ENCODE results near the gene CALB2.

DNA sequence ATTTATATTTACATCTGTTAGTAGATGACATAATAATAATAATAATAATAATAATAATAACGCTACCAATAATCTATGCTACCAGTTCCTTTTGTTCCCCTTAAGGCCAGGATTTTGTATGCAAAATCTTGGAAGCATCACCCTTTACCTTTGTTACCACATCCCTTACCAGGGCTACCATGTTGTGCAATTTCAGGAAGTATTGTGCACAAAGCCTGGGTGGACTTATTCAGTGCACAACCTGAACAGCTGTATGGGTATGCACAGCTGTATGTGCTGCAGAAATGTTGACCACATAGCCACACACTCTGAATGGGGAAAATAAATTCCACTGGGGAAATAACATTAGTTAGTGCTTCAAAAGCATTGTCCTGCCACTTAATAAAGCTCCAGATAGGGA lies 19.9 kb upstream of the CALB2 start:
- TF ChIP-seq, protein P1, sequence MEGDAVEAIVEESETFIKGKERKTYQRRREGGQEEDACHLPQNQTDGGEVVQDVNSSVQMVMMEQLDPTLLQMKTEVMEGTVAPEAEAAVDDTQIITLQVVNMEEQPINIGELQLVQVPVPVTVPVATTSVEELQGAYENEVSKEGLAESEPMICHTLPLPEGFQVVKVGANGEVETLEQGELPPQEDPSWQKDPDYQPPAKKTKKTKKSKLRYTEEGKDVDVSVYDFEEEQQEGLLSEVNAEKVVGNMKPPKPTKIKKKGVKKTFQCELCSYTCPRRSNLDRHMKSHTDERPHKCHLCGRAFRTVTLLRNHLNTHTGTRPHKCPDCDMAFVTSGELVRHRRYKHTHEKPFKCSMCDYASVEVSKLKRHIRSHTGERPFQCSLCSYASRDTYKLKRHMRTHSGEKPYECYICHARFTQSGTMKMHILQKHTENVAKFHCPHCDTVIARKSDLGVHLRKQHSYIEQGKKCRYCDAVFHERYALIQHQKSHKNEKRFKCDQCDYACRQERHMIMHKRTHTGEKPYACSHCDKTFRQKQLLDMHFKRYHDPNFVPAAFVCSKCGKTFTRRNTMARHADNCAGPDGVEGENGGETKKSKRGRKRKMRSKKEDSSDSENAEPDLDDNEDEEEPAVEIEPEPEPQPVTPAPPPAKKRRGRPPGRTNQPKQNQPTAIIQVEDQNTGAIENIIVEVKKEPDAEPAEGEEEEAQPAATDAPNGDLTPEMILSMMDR (IDR thresholded peaks at IDR 0.05; ENCODE audit: insufficient read depth, low read length, poor library complexity, severe bottlenecking): no peak
- no peak for TF ChIP-seq EZH2phosphoT487 (conservative IDR thresholded peaks at IDR 0.05; ENCODE audit: low read length)

Measured in SU-DHL-6 (cell line).